ENCODE data around the gene SDCBP2. TPM values are rescaled to one million over a fixed set of nuclear protein-coding genes. Genes with fewer than 3 reads are reported as not detected.

The SDCBP2 gene
- total RNA-seq, 4 donors from 2014 or later = 18.0 to 37.6 (median 34.7) TPM

DNA sequence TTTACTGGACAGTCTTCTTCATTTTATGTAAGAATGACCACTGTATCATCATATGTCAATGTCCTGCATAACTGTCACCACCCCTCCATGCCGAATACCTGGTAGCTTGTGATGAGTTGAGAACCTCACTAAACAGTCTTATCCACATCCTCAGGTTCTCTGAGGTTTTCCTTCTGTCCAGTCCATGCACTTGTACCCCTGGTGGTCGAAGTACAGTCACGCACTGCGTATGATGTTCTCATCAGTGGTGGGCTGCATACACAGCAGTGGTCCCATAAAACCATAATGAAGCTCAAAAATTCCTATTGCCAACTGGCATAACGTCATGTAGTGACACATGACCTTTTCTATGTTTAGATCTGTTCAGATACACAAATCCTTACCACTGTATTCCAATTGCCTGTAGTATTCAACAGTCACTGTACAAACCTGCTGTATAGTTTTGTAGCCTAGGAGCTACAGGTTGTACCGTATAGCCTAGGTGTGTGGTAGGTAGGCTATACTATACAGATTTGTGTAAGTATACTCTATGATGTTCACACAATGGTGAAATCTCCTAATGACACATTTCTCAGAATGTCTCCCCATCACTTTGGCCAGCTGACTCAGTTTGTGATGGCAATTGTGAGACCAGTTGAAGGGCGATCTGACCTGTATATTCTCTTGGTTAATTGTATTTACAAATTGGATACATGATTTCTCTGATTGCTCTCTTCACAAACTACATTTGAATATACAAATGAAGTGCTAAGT lies 31.3 kb upstream of the SDCBP2 start:
- Histone ChIP-seq H3K27me3 (no peaks in the 10 kb centered on the region), H3K36me3 (peaks cover 0 to 4% of the 10 kb centered on the region in 2 donors), H3K4me3 (replicated peaks in 1 of 3) (no peak overlapping the region), H3K27ac (no peak overlapping the region), H3K4me1 (peaks cover 10 to 12% of the 10 kb centered on the region in 2 donors), H3K9me3 (no peaks in the 10 kb centered on the region)
- intact Hi-C loops (cut with DNase I) = no loop called here
- 74 to 91% methylated on average over 7 of the region's 7 CpGs for WGBS, 2 donors
- no peak for TF ChIP-seq POLR2A (IDR thresholded peaks at IDR 0.05)
- DNase-seq = no peak

DNA sequence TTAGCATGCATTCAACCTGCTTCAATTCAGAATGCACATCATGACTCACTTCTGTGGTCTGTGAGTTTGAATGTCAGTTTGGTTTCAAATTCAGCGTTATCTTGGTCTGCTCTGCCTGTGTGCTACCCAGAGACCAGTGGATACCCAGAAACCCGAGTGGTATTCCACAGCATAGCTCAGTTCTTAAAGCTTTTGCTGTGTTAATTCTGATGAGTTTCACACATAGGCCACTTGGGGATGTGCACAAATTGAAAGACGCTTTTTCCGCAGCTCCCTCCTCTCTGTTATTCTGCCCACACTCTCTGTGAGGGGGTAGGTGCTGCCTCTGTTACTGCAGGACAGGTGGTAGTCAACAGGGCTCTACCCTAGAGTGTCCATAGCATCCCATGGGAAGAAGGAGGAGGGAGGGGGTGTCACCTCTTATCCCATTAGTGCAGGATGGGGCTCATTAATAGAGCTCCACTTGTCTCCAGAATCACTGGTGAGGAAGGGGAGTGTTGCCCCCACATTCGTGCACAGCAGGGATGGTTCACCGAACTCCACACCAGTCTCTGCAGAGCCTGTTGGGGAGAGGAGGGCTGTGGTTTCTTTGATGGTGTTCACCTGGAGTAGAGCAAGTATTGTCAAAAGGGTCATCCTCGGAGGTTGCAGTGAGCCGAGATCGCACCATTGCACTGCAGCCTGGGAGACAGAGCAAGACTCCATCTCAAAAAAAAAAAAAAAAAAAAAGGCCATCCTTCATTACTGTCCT lies 29.2 kb upstream of the SDCBP2 start:
- WGBS, 2 donors = 97% methylated on average over 9 of the region's 9 CpGs
- Histone ChIP-seq H3K36me3 (peaks cover 4 to 5% of the 10 kb centered on the region in 2 donors), H3K4me3 (replicated peaks in 1 of 3) (no peak overlapping the region), H3K27me3 (no peaks in the 10 kb centered on the region), H3K4me1 (no peaks in the 10 kb centered on the region), H3K27ac (no peak overlapping the region), H3K9me3 (no peaks in the 10 kb centered on the region)
- DNase-seq = no peak
- intact Hi-C loops (cut with DNase I) = no loop called here
- no peak for TF ChIP-seq POLR2A (IDR thresholded peaks at IDR 0.05)
- TF ChIP-seq CTCF (IDR thresholded peaks at IDR 0.05) = no peak

DNA sequence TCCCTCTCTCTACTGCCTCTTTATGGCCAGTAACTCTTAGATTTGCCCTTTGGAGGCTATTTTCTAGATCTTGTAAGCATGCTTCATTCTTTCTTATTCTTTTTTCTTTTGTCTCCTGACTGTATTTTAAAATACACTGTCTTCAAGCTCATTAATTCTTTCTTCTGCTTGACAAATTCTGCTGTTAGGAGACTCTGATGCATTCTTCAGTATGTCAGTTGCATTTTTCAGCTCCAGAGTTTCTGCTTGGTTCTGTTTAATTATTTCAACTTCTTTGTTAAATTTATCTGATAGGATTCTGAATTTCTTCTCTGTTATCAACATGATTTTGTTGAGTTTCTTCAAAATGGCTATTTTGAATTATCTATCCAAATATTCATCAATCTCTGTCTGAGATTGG lies 25.0 kb upstream of the SDCBP2 start:
- DNase-seq = no peak
- H3K4me1 ChIP-seq = no peaks in the 10 kb centered on the region
- peaks cover 4 to 5% of the 10 kb centered on the region in 2 donors for H3K36me3 ChIP-seq
- no peak overlapping the region for H3K4me3 ChIP-seq (replicated peaks in 1 of 3)
- intact Hi-C loops (cut with DNase I) = no loop called here
- no peak overlapping the region for H3K27ac ChIP-seq
- TF ChIP-seq CTCF (IDR thresholded peaks at IDR 0.05) (no peak), POLR2A (IDR thresholded peaks at IDR 0.05) (no peak)
- no peaks in the 10 kb centered on the region for H3K27me3 ChIP-seq
- no peaks in the 10 kb centered on the region for H3K9me3 ChIP-seq

DNA sequence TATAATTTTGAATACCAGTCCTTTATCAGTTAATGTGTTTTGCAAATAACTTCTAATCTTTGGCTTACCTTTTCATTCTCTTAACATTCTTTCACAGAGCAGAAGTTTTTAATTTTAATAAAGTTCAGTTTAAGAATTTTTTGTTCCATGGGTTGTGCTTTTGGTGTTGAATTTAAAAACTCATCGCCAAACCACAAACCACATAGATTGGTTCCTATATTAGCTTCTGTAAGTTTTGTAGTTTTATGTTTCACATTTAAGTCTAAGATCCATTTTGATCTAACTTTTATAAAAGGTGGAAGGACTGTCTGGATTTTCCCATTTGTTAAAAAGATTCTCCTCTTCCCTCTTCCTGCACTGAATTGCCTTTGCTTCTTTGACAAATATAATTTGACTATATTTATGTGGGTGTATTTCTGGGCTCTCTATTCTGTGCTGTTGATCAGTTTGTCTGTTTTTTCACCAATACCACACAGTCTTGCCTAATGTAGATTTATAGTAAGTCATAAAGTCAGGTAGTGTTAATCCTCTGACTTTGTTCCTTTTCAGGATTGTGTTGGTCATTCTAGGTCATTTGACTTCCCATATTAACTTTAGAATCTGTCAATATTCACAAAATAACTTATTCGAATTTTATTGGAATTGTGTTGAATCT lies 17.5 kb upstream of the SDCBP2 start:
- DNase-seq = no peak
- Histone ChIP-seq H3K4me3 (replicated peaks in 1 of 3) (no peak overlapping the region), H3K9me3 (no peaks in the 10 kb centered on the region), H3K36me3 (no peaks in the 10 kb centered on the region), H3K27me3 (no peaks in the 10 kb centered on the region), H3K27ac (no peak overlapping the region), H3K4me1 (no peaks in the 10 kb centered on the region)
- WGBS, 2 donors = 87 to 92% methylated on average over 2 of the region's 2 CpGs
- TF ChIP-seq CTCF (IDR thresholded peaks at IDR 0.05) (no peak), POLR2A (IDR thresholded peaks at IDR 0.05) (no peak)
- intact Hi-C loops (cut with DNase I) = no loop called here

GRCh38 chr20:1345756-1346093 lies 16.8 kb upstream of the SDCBP2 start:
- H3K9me3 ChIP-seq = no peaks in the 10 kb centered on the region
- H3K4me3 ChIP-seq (replicated peaks in 1 of 3) = no peak overlapping the region
- no peak for TF ChIP-seq CTCF (IDR thresholded peaks at IDR 0.05)
- no peak for TF ChIP-seq POLR2A (IDR thresholded peaks at IDR 0.05)
- intact Hi-C loops (cut with DNase I) = no loop called here
- H3K36me3 ChIP-seq = no peaks in the 10 kb centered on the region
- no peak for DNase-seq
- WGBS, 2 donors = 95% methylated on average over 1 of the region's 1 CpG
- no peaks in the 10 kb centered on the region for H3K27me3 ChIP-seq
- no peaks in the 10 kb centered on the region for H3K4me1 ChIP-seq
- no peak overlapping the region for H3K27ac ChIP-seq
